ENCODE measurements around the gene CLCN1. TPM values are rescaled to one million over a fixed set of nuclear protein-coding genes. Genes with fewer than 3 reads are reported as not detected.

CLCN1 gene
- total RNA-seq, 1 experiment from 2014 or later: not detected

- Histone ChIP-seq H3K9ac (ENCODE audit: low read length) (no peak overlapping the region), H3K4me3 (ENCODE audit: low read length) (no peak overlapping the region), H3K4me2 (ENCODE audit: low read depth, low read length, poor library complexity, severe bottlenecking) (no peak overlapping the region), H3K9me2 (replicated peaks; ENCODE audit: insufficient read depth, low read length) (no peaks in the 10 kb centered on the region), H3K79me2 (ENCODE audit: low read length) (no peaks in the 10 kb centered on the region), H3K27me3 (ENCODE audit: low read length) (no peaks in the 10 kb centered on the region), H2AFZ (ENCODE audit: low read length) (no peak overlapping the region), H4K20me1 (ENCODE audit: insufficient read depth, low read depth, low read length) (no peaks in the 10 kb centered on the region), H3K4me1 (ENCODE audit: low read length) (no peaks in the 10 kb centered on the region), H3K9me3 (ENCODE audit: low read length) (no peaks in the 10 kb centered on the region), H3K36me3 (ENCODE audit: insufficient read depth, low read length) (no peaks in the 10 kb centered on the region), H3K27ac (ENCODE audit: low read length) (no peak overlapping the region)
- no peak for DNase-seq
Measured at GRCh38 chr7:143401265-143401664, 85.4 kb downstream of the CLCN1 start.

Small RNA genes within 50 kb of the gene (small RNA-seq; reads per million reads assigned to genes)
- gene MIR6892: not detected
- gene RN7SL481P: not detected
- not detected for gene RN7SL535P

Other genes with a start within 250 kb of the CLCN1 start
- gene PIP, start 184.0 kb upstream of the CLCN1 start, total RNA-seq (2014; rRNA removed; shearing (Covaris generic); ENCODE audit: low replicate concordance): not detected in 2 replicates
- gene TAS2R39, start 132.7 kb upstream of the CLCN1 start, total RNA-seq (2014; rRNA removed; shearing (Covaris generic); ENCODE audit: low replicate concordance): not detected in 2 replicates
- not detected in 2 replicates for gene TAS2R40, start 94.1 kb upstream of the CLCN1 start, total RNA-seq (2014; rRNA removed; shearing (Covaris generic); ENCODE audit: low replicate concordance)
- gene GSTK1, start 52.7 kb upstream of the CLCN1 start, total RNA-seq (2014; rRNA removed; shearing (Covaris generic); ENCODE audit: low replicate concordance): 156 and 174 TPM in 2 replicates
- not detected in 2 replicates for gene TMEM139, start 31.2 kb upstream of the CLCN1 start, total RNA-seq (2014; rRNA removed; shearing (Covaris generic); ENCODE audit: low replicate concordance)
- gene CASP2, start 27.8 kb upstream of the CLCN1 start, total RNA-seq (2014; rRNA removed; shearing (Covaris generic); ENCODE audit: low replicate concordance): 22.3 and 23.4 TPM in 2 replicates
- 0.11 TPM in 1 of 2 replicates, not detected in the other for gene FAM131B, start 46.6 kb downstream of the CLCN1 start, total RNA-seq (2014; rRNA removed; shearing (Covaris generic); ENCODE audit: low replicate concordance)
- gene ZYX, start 65.2 kb downstream of the CLCN1 start, total RNA-seq (2014; rRNA removed; shearing (Covaris generic); ENCODE audit: low replicate concordance): 9.2 and 12.0 TPM in 2 replicates
- gene EPHA1, start 92.7 kb downstream of the CLCN1 start, total RNA-seq (2014; rRNA removed; shearing (Covaris generic); ENCODE audit: low replicate concordance): not detected in 2 replicates
- not detected in 2 replicates for gene TAS2R60, start 127.3 kb downstream of the CLCN1 start, total RNA-seq (2014; rRNA removed; shearing (Covaris generic); ENCODE audit: low replicate concordance)
- not detected in 2 replicates for gene TAS2R41, start 161.8 kb downstream of the CLCN1 start, total RNA-seq (2014; rRNA removed; shearing (Covaris generic); ENCODE audit: low replicate concordance)

Measured in Karpas-422 (cell line).